HG03460 (cell line): Measurements from ENCODE around the gene KRTAP10-5.
"Not testable (repeated sequence)": the region's sequence is repeated elsewhere in the genome, so short reads cannot be mapped to it uniquely, and the experiment has no call there.

Experiments used
- ATAC-seq: cut with Tn5 transposase; IDR thresholded peaks from one replicate; pipeline ENCODE4 v1.9.1; 2021; ENCODE audit not compliant: unreplicated experiment

KRTAP10-5 gene

GRCh38 chr21:44611551-44611950, 31.1 kb upstream of the KRTAP10-5 start:
- no peak for ATAC-seq

GRCh38 chr21:44610157-44610843, 29.9 kb upstream of the KRTAP10-5 start:
- not testable (repeated sequence) for ATAC-seq

- ATAC-seq, result no peak
Measured at GRCh38 chr21:44609193-44609592, 28.8 kb upstream of the KRTAP10-5 start.

GRCh38 chr21:44606495-44606894, 26.1 kb upstream of the KRTAP10-5 start:
- ATAC-seq, result no peak

- ATAC-seq, result no peak
Measured at GRCh38 chr21:44603911-44604310, 23.5 kb upstream of the KRTAP10-5 start.

- ATAC-seq, result no peak
Measured at GRCh38 chr21:44603109-44603875, 22.9 kb upstream of the KRTAP10-5 start.

- no peak for ATAC-seq
Measured at GRCh38 chr21:44602463-44602850, 22.1 kb upstream of the KRTAP10-5 start.

GRCh38 chr21:44601596-44602462, 21.4 kb upstream of the KRTAP10-5 start:
- no peak for ATAC-seq

GRCh38 chr21:44601091-44601490, 20.7 kb upstream of the KRTAP10-5 start:
- not testable (repeated sequence) for ATAC-seq

- not testable (repeated sequence) for ATAC-seq
Measured at GRCh38 chr21:44600118-44600978, 19.9 kb upstream of the KRTAP10-5 start, which contains the start of gene KRTAP10-7. Gene KRTAP10-7, plus strand, starts transcription at chr21:44600597. Its CDS starts 25 bp downstream, at chr21:44600622.

GRCh38 chr21:44599264-44600029, 19.0 kb upstream of the KRTAP10-5 start:
- ATAC-seq, result no peak

- no peak for ATAC-seq
Measured at GRCh38 chr21:44598061-44598460, 17.7 kb upstream of the KRTAP10-5 start.

GRCh38 chr21:44596068-44596725, 15.8 kb upstream of the KRTAP10-5 start:
- no peak for ATAC-seq

GRCh38 chr21:44595524-44595923, 15.1 kb upstream of the KRTAP10-5 start:
- ATAC-seq, result no peak

- no peak for ATAC-seq
Measured at GRCh38 chr21:44594406-44594916, 14.1 kb upstream of the KRTAP10-5 start.

GRCh38 chr21:44593598-44594405, 13.4 kb upstream of the KRTAP10-5 start:
- ATAC-seq, result no peak

GRCh38 chr21:44592446-44593311, 12.3 kb upstream of the KRTAP10-5 start, which contains the start of gene KRTAP10-6:
Gene KRTAP10-6, minus strand, starts transcription at chr21:44592505. Its CDS starts 21 bp downstream, at chr21:44592484.
- ATAC-seq, result no peak
